ENCODE results near the gene DUS1L.

GRCh38 chr17:82076785-82077591, 11.4 kb upstream of the DUS1L start:
- TF ChIP-seq CTCF (IDR thresholded peaks at IDR 0.05; ENCODE audit: borderline replicate concordance, extremely low read depth, low read length, poor library complexity, severe bottlenecking) (no peak), EZH2 (IDR thresholded peaks at IDR 0.05; ENCODE audit: borderline replicate concordance, low read depth, low read length, severe bottlenecking) (no peak)

Data from DND-41 (cell line).